Measurements from ENCODE around the gene RBM42.

The RBM42 gene

GRCh38 chr19:35621708-35622107, 7.1 kb upstream of the RBM42 start:
- DNase-seq: no peak

GRCh38 chr19:35622750-35623149, 6.1 kb upstream of the RBM42 start:
- DNase-seq: no peak

- no peak for DNase-seq
Measured at GRCh38 chr19:35623327-35624010, 5.4 kb upstream of the RBM42 start.

- DNase-seq: no peak
Measured at GRCh38 chr19:35628264-35628564, 622 bp upstream of the RBM42 start.

- DNase-seq: no peak
Measured at GRCh38 chr19:35629332-35629633, 447 bp downstream of the RBM42 start.

GRCh38 chr19:35633727-35634440, 5.0 kb downstream of the RBM42 start:
- DNase-seq: no peak

- DNase-seq: no peak
Measured at GRCh38 chr19:35636651-35637050, 7.8 kb downstream of the RBM42 start.

- no peak for DNase-seq
Measured at GRCh38 chr19:35637165-35637564, 8.3 kb downstream of the RBM42 start.

GRCh38 chr19:35639321-35639639, 10.4 kb downstream of the RBM42 start:
- DNase-seq: no peak

- DNase-seq: no peak
Measured at GRCh38 chr19:35639863-35640262, 11.0 kb downstream of the RBM42 start.

GRCh38 chr19:35641515-35642151, 12.8 kb downstream of the RBM42 start, which contains the start of gene ETV2:
TSS of gene ETV2 (plus strand) at chr19:35641745. CDS start at chr19:35642461, 716 bp downstream.
- no peak for DNase-seq

GRCh38 chr19:35642312-35642711, 13.5 kb downstream of the RBM42 start:
- DNase-seq: no peak

- no peak for DNase-seq
Measured at GRCh38 chr19:35642798-35643254, 14.0 kb downstream of the RBM42 start.

- peak; percentile 54 for DNase-seq
Measured at GRCh38 chr19:35643255-35644205, 14.7 kb downstream of the RBM42 start.

- DNase-seq: peak; percentile 67
Measured at GRCh38 chr19:35644206-35644986, 15.6 kb downstream of the RBM42 start.

GRCh38 chr19:35644987-35645679, 16.3 kb downstream of the RBM42 start:
- no peak for DNase-seq

GRCh38 chr19:35645680-35646511, 17.1 kb downstream of the RBM42 start:
- no peak for DNase-seq

- DNase-seq: peak; percentile 96
Measured at GRCh38 chr19:35648017-35648961, 19.5 kb downstream of the RBM42 start, which contains the start of gene COX6B1. TSS of gene COX6B1 (plus strand) at chr19:35648323. CDS start at chr19:35651244, 2,921 bp downstream.

- DNase-seq: no peak
Measured at GRCh38 chr19:35650581-35650980, 21.7 kb downstream of the RBM42 start.

All from NCI-H524 treated with DMSO at 0.1 percent for 48 hours (cell line).